Measurements from ENCODE around the gene FBXW5.

DNA sequence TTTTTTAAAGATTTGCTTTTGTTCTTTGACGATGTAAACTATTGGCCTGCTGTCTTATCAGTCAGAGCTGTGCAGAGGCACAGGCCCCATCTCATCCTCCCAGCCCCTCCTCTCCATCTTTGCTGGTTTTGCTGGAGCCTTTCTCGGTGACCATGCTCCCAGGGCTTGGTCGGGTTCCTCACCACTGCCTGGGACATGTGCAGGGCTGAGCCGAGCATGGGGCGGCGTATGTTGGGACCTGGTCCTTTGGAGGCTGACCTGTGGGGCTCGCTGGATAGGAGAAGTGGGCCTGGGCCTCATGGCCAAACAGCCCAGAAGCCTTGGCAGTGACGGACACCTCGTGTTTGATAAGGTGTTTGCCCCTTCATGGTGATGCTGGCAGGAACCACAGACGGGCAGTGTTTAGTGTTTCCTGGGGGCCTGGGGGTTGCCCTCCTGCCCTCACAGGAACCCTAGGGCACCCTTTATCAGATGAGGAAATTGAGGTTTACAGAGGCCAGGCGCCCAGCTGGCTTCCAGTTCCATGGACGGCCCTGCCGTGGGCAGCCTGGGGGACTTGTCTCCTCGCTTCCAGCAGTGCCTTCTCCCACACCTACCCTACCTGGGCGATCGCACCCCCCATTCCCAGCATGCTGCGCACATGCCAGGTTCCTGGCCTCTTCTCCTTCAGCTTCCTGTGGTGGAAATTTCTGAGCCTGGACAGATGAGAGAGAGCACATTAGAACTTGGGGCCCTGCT, 30.7 kb downstream of the FBXW5 start:
- TF ChIP-seq, protein P1, sequence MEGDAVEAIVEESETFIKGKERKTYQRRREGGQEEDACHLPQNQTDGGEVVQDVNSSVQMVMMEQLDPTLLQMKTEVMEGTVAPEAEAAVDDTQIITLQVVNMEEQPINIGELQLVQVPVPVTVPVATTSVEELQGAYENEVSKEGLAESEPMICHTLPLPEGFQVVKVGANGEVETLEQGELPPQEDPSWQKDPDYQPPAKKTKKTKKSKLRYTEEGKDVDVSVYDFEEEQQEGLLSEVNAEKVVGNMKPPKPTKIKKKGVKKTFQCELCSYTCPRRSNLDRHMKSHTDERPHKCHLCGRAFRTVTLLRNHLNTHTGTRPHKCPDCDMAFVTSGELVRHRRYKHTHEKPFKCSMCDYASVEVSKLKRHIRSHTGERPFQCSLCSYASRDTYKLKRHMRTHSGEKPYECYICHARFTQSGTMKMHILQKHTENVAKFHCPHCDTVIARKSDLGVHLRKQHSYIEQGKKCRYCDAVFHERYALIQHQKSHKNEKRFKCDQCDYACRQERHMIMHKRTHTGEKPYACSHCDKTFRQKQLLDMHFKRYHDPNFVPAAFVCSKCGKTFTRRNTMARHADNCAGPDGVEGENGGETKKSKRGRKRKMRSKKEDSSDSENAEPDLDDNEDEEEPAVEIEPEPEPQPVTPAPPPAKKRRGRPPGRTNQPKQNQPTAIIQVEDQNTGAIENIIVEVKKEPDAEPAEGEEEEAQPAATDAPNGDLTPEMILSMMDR (conservative IDR thresholded peaks at IDR 0.05), result no peak
- no peak for TF ChIP-seq EZH2 (IDR thresholded peaks at IDR 0.05; ENCODE audit: low read depth)

Data from PC-9 (cell line).